Panc1 (cell line): Measurements from ENCODE around the gene TSPO2. TPM values are rescaled to one million over a fixed set of nuclear protein-coding genes. Genes with fewer than 3 reads are reported as not detected.

Source experiments
- ATAC-seq: fragments of 200-7000 bp; cut with Tn5 transposase; 2 replicates; pipeline ENCODE4 v1.9.1; 2020; ENCODE audit warnings: mild to moderate bottlenecking, moderate library complexity
- BruUV-seq: library from RNA; stranded (reverse); fragments of 400-500 nt; replicated peaks from 2 replicates; lab custom pipeline; 2021; lab: Mats Ljungman, UMichigan
- CTCF ChIA-PET: fragments of 300-600 bp; sonication (Branson Sonifier 250); formaldehyde crosslinking; loops from one replicate; lab custom pipeline; 2022; ENCODE audit warnings: antibody characterized with exemption; lab: Charles Lee
- POLR2A ChIA-PET: fragments of 300-600 bp; sonication (Branson Sonifier 250); formaldehyde crosslinking; loops from one replicate; lab custom pipeline; 2022; ENCODE audit warnings: antibody characterized with exemption; lab: Charles Lee
- DNase-seq: peaks from one replicate; pipeline ENCODE4 v3.0.0-alpha.2; 2010; ENCODE audit warnings: low read depth, low spot score
- H3K27ac ChIP-seq: 2 replicates; pipeline ENCODE4 v1.5.1; 2011; ENCODE audit warnings: mild to moderate bottlenecking, low read length, inconsistent platforms
- H3K27me3 ChIP-seq: fragments of 200-500 bp; sonication (Bioruptor generic); 2 replicates; pipeline ENCODE4 v1.6.0; 2014; ENCODE audit warnings: low read length, inconsistent platforms; ENCODE audit not compliant: control insufficient read depth, insufficient read depth
- H3K36me3 ChIP-seq: fragments of 200-500 bp; sonication (Bioruptor generic); 2 replicates; pipeline ENCODE4 v1.5.1; 2014; ENCODE audit warnings: inconsistent platforms, mild to moderate bottlenecking, low read length, moderate library complexity; ENCODE audit not compliant: control insufficient read depth, insufficient read depth
- H3K4me1 ChIP-seq: 2 replicates; pipeline ENCODE4 v1.5.1; 2011; ENCODE audit warnings: inconsistent platforms, mild to moderate bottlenecking, low read length, moderate library complexity; ENCODE audit not compliant: control insufficient read depth, insufficient read depth
- H3K4me3 ChIP-seq, 2 experiments: 2 replicates each; pipeline ENCODE4 v1.5.1; 2011 to 2012; ENCODE audit warnings: low read depth in 2 of 2, low read length in 2 of 2, mild to moderate bottlenecking in 2 of 2, inconsistent platforms in 1 of 2, moderate library complexity in 1 of 2
- H3K9me3 ChIP-seq: fragments of 200-500 bp; sonication (Bioruptor generic); 2 replicates; pipeline ENCODE4 v1.5.1; 2014; ENCODE audit warnings: low read depth, mild to moderate bottlenecking, inconsistent platforms, low read length, moderate library complexity; ENCODE audit not compliant: control insufficient read depth, insufficient read depth
- CTCF ChIP-seq: fragments of 450-650 bp; IDR thresholded peaks from 2 replicates; pipeline ENCODE4 v1.5.1; 2017; ENCODE audit warnings: mild to moderate bottlenecking
- POLR2AphosphoS5 ChIP-seq: IDR thresholded peaks from 2 replicates; pipeline ENCODE4 v1.6.1; 2012; ENCODE audit warnings: mild to moderate bottlenecking, low read depth, low read length, moderate library complexity
- SIN3A ChIP-seq: IDR thresholded peaks from 2 replicates; pipeline ENCODE4 v1.6.1; 2012; ENCODE audit warnings: low read depth, mild to moderate bottlenecking, low read length, moderate library complexity, borderline replicate concordance; ENCODE audit not compliant: insufficient read depth
- TCF7L2 ChIP-seq: IDR thresholded peaks from 2 replicates; pipeline ENCODE4 v1.6.1; 2011; ENCODE audit warnings: mild to moderate bottlenecking, low read depth, low read length, inconsistent platforms
- in situ Hi-C: cut with HindIII; loops from 2 replicates; pipeline ENCODE4 v1.10.0; 2016; ENCODE audit warnings: low sequenced_read_pairs, low pct_unique_long_range_greater_than_20kb
- intact Hi-C: fragments of 100-400 bp; cut with micrococcal nuclease; formaldehyde crosslinking; loops from one replicate; pipeline ENCODE4 v1.10.0; 2022; ENCODE audit not compliant: unreplicated experiment
- total RNA-seq: library from RNA; stranded (reverse); gene quantifications from one replicate; pipeline ENCODE4 v1.2.1, GENCODE V29; 2021; ENCODE audit not compliant: unreplicated experiment
- TF ChIP-seq, protein P1 (sequence below), 2 experiments: IDR thresholded peaks; 2 replicates each; pipeline ENCODE4 v1.6.1; 2011 to 2012; ENCODE audit warnings: low read depth in 2 of 2, control low read depth in 1 of 2, low read length in 1 of 2, mild to moderate bottlenecking in 1 of 2, moderate library complexity in 1 of 2; ENCODE audit not compliant: insufficient read depth in 1 of 2

TSPO2 gene
- total RNA-seq, 1 experiment from 2014 or later = not detected

- in situ Hi-C loops = no loop called here
- intact Hi-C loops = no loop called here
- peaks cover 8% of the 10 kb centered on the region; the same call in 1 of the 2 replicates for H3K4me1 ChIP-seq
- TF ChIP-seq CTCF (no peak), SIN3A (no peak), TCF7L2 (no peak), POLR2AphosphoS5 (no peak)
- TF ChIP-seq, protein P1, sequence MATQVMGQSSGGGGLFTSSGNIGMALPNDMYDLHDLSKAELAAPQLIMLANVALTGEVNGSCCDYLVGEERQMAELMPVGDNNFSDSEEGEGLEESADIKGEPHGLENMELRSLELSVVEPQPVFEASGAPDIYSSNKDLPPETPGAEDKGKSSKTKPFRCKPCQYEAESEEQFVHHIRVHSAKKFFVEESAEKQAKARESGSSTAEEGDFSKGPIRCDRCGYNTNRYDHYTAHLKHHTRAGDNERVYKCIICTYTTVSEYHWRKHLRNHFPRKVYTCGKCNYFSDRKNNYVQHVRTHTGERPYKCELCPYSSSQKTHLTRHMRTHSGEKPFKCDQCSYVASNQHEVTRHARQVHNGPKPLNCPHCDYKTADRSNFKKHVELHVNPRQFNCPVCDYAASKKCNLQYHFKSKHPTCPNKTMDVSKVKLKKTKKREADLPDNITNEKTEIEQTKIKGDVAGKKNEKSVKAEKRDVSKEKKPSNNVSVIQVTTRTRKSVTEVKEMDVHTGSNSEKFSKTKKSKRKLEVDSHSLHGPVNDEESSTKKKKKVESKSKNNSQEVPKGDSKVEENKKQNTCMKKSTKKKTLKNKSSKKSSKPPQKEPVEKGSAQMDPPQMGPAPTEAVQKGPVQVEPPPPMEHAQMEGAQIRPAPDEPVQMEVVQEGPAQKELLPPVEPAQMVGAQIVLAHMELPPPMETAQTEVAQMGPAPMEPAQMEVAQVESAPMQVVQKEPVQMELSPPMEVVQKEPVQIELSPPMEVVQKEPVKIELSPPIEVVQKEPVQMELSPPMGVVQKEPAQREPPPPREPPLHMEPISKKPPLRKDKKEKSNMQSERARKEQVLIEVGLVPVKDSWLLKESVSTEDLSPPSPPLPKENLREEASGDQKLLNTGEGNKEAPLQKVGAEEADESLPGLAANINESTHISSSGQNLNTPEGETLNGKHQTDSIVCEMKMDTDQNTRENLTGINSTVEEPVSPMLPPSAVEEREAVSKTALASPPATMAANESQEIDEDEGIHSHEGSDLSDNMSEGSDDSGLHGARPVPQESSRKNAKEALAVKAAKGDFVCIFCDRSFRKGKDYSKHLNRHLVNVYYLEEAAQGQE (IDR thresholded peaks at IDR 0.05; ENCODE audit: insufficient read depth in 1 of 2, low read depth in 2 of 2, low read length in 1 of 2) = no peak
- no peaks in the 10 kb centered on the region for H3K9me3 ChIP-seq
- H3K36me3 ChIP-seq = peaks cover 7% of the 10 kb centered on the region; the same call in 1 of the 2 replicates
- no TSS peak for BruUV-seq
- DNase-seq (no peak), ATAC-seq (no peak)
- ChIA-PET POLR2A (no interaction called here), CTCF (no interaction called here)
- no peaks in the 10 kb centered on the region for H3K27me3 ChIP-seq
- no peak overlapping the region for H3K4me3 ChIP-seq
- peak overlapping the region; percentile 9; the same call in 1 of the 2 replicates for H3K27ac ChIP-seq
Observed at GRCh38 chr6:41065550-41066026, 23.3 kb downstream of the TSPO2 start.

GRCh38 chr6:41066867-41067304 lies 24.6 kb downstream of the TSPO2 start:
- no TSS peak for BruUV-seq
- Histone ChIP-seq H3K27ac (no peak overlapping the region), H3K4me3 (no peak overlapping the region), H3K4me1 (peaks cover 13% of the 10 kb centered on the region), H3K27me3 (no peaks in the 10 kb centered on the region), H3K9me3 (no peaks in the 10 kb centered on the region), H3K36me3 (peaks cover 7% of the 10 kb centered on the region)
- ChIA-PET POLR2A (no interaction called here), CTCF (no interaction called here)
- intact Hi-C loops = no loop called here
- ATAC-seq (0 out of 2 replicates have a peak, but pooled peaks have one; percentile 35), DNase-seq (no peak)
- no peak for TF ChIP-seq TCF7L2
- peak; percentile 82 for TF ChIP-seq CTCF
- TF ChIP-seq POLR2AphosphoS5 = no peak
- TF ChIP-seq, protein P1 (IDR thresholded peaks at IDR 0.05; ENCODE audit: insufficient read depth in 1 of 2, low read depth in 2 of 2, low read length in 1 of 2) = no peak
- no peak for TF ChIP-seq SIN3A
- in situ Hi-C loops = no loop called here
